HEK293T (cell line): ENCODE measurements around the gene TRPT1.

Experiments
- ARNT ChIP-seq: fragments of 450-650 bp; IDR thresholded peaks from 2 replicates; pipeline ENCODE4 v1.6.1; 2017; ENCODE audit warnings: mild to moderate bottlenecking
- BHLHE40 ChIP-seq: fragments of 450-650 bp; IDR thresholded peaks from 2 replicates; pipeline ENCODE4 v1.6.1; 2016; ENCODE audit warnings: mild to moderate bottlenecking, moderate library complexity, borderline replicate concordance
- CTBP1 ChIP-seq: fragments of 450-650 bp; IDR thresholded peaks from 2 replicates; pipeline ENCODE4 v1.6.1; 2016; ENCODE audit warnings: borderline replicate concordance
- FOXK2 ChIP-seq: fragments of 450-650 bp; IDR thresholded peaks from 2 replicates; pipeline ENCODE4 v1.6.1; 2016; ENCODE audit warnings: mild to moderate bottlenecking
- FOXM1 ChIP-seq: fragments of 450-650 bp; IDR thresholded peaks from 2 replicates; pipeline ENCODE4 v1.6.1; 2017; ENCODE audit warnings: mild to moderate bottlenecking, borderline replicate concordance
- HDGF ChIP-seq: fragments of 450-650 bp; IDR thresholded peaks from 2 replicates; pipeline ENCODE4 v1.6.1; 2017; ENCODE audit warnings: antibody characterized with exemption, borderline replicate concordance
- LEF1 ChIP-seq: fragments of 450-650 bp; IDR thresholded peaks from 2 replicates; pipeline ENCODE4 v1.6.1; 2017; ENCODE audit warnings: mild to moderate bottlenecking, borderline replicate concordance
- NFRKB ChIP-seq: fragments of 450-650 bp; IDR thresholded peaks from 2 replicates; pipeline ENCODE4 v1.6.1; 2016; ENCODE audit warnings: mild to moderate bottlenecking, moderate library complexity
- SP1 ChIP-seq: fragments of 450-650 bp; IDR thresholded peaks from 2 replicates; pipeline ENCODE4 v1.6.1; 2017
- SUZ12 ChIP-seq: fragments of 450-650 bp; IDR thresholded peaks from 2 replicates; pipeline ENCODE4 v1.6.1; 2016; ENCODE audit warnings: mild to moderate bottlenecking
- ZNF384 ChIP-seq: fragments of 450-650 bp; IDR thresholded peaks from 2 replicates; pipeline ENCODE4 v1.6.1; 2016

GRCh38 chr11:64178951-64179639 is 46.9 kb downstream of the TRPT1 start:
- TF ChIP-seq FOXK2 (no peak), BHLHE40 (no peak), CTBP1 (no peak), ARNT (no peak), ZNF384 (no peak), SP1 (no peak), NFRKB (no peak), HDGF (no peak), LEF1 (no peak), FOXM1 (no peak), SUZ12 (no peak)
